ENCODE data around the gene PAPPA2.

GRCh38 chr1:176559878-176560277, 96.9 kb downstream of the PAPPA2 start:
- peak; percentile 98 for TF ChIP-seq CTCF (IDR thresholded peaks at IDR 0.05; ENCODE audit: low read depth, low read length)
- no peak for TF ChIP-seq EZH2phosphoT487 (IDR thresholded peaks at IDR 0.05; ENCODE audit: low read depth)

Measured in OCI-LY3 (cell line).